GM23338 (cell line): ENCODE measurements around the gene PRSS8.

Source experiments
- CTCF ChIP-seq, 2 experiments: fragments of 200-600 bp in 1 of 2; sonication (generic) in 1 of 2; conservative IDR thresholded peaks; 2 replicates each; pipeline versions ENCODE4 v1.5.1 to v1.6.1; 2016 to 2017; ENCODE audit warnings: antibody characterized with exemption in 2 of 2, low read depth in 2 of 2, mild to moderate bottlenecking in 2 of 2, moderate library complexity in 1 of 2
- EZH2 ChIP-seq: fragments of 200-600 bp; sonication (generic); IDR thresholded peaks from one replicate; pipeline ENCODE4 v1.8.0; 2017; ENCODE audit warnings: antibody characterized with exemption, mild to moderate bottlenecking, low read depth; ENCODE audit not compliant: unreplicated experiment
- EZH2phosphoT487 ChIP-seq: fragments of 200-600 bp; sonication (generic); IDR thresholded peaks from one replicate; pipeline ENCODE4 v1.8.1; 2018; ENCODE audit warnings: antibody characterized with exemption; ENCODE audit not compliant: unreplicated experiment
- POLR2AphosphoS5 ChIP-seq: IDR thresholded peaks from 2 replicates; pipeline ENCODE4 v1.6.1; 2016; ENCODE audit warnings: antibody characterized with exemption, low read depth
- ZNF331 ChIP-seq: fragments of 250-450 bp; sonication (Bioruptor Pico); IDR thresholded peaks from 2 replicates; pipeline ENCODE4 v1.5.0; 2020; ENCODE audit warnings: low read depth, mild to moderate bottlenecking, moderate library complexity
- TF ChIP-seq, protein P1 (sequence below): IDR thresholded peaks from 2 replicates; pipeline ENCODE4 v1.6.1; 2016; ENCODE audit warnings: antibody characterized with exemption

GRCh38 chr16:31138621-31139578 is 3.4 kb upstream of the PRSS8 start:
- TF ChIP-seq EZH2 = no peak
- TF ChIP-seq, protein P1, sequence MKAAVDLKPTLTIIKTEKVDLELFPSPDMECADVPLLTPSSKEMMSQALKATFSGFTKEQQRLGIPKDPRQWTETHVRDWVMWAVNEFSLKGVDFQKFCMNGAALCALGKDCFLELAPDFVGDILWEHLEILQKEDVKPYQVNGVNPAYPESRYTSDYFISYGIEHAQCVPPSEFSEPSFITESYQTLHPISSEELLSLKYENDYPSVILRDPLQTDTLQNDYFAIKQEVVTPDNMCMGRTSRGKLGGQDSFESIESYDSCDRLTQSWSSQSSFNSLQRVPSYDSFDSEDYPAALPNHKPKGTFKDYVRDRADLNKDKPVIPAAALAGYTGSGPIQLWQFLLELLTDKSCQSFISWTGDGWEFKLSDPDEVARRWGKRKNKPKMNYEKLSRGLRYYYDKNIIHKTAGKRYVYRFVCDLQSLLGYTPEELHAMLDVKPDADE = no peak
- no peak for TF ChIP-seq CTCF (conservative IDR thresholded peaks at IDR 0.05; ENCODE audit: low read depth in 2 of 2)
- TF ChIP-seq POLR2AphosphoS5 = no peak
- no peak for TF ChIP-seq EZH2phosphoT487
- no peak for TF ChIP-seq ZNF331
